Activated CD8-positive, alpha-beta T cell treated with anti-CD3 and anti-CD28 coated beads for 36 hours (primary cell): ENCODE data around the gene SORT1. TPM values are rescaled to one million over a fixed set of nuclear protein-coding genes. Genes with fewer than 3 reads are reported as not detected.

ENCODE experiments used
- ATAC-seq: fragments of 200-7000 bp; cut with Tn5 transposase; one replicate; pipeline ENCODE4 v1.10.0; 2021; ENCODE audit warnings: mild to moderate bottlenecking, moderate library complexity
- CTCF ChIA-PET: fragments of 350-600 bp; sonication (Branson Sonifier 250); formaldehyde crosslinking; loops from one replicate; lab custom pipeline; 2021; ENCODE audit warnings: antibody characterized with exemption; lab: Charles Lee
- POLR2A ChIA-PET: fragments of 350-600 bp; sonication (Branson Sonifier 250); formaldehyde crosslinking; loops from one replicate; lab custom pipeline; 2021; ENCODE audit warnings: antibody characterized with exemption; lab: Charles Lee
- DNase-seq: peaks from one replicate; pipeline ENCODE4 v3.0.0-alpha.2; 2020
- H3K27ac Mint-ChIP-seq: one replicate; pipeline ENCODE4 v1.8.0; 2021; ENCODE audit warnings: mild to moderate bottlenecking, mixed read lengths
- H3K27me3 Mint-ChIP-seq: one replicate; pipeline ENCODE4 v1.8.0; 2021; ENCODE audit warnings: mixed read lengths
- H3K36me3 Mint-ChIP-seq: one replicate; pipeline ENCODE4 v1.8.0; 2021; ENCODE audit warnings: low read depth, mixed read lengths
- H3K4me1 Mint-ChIP-seq: one replicate; pipeline ENCODE4 v1.8.0; 2021; ENCODE audit warnings: low read depth, mixed read lengths
- H3K4me3 Mint-ChIP-seq: one replicate; pipeline ENCODE4 v1.8.0; 2021; ENCODE audit warnings: mild to moderate bottlenecking, moderate library complexity, mixed read lengths
- H3K9me3 Mint-ChIP-seq: one replicate; pipeline ENCODE4 v1.8.0; 2021; ENCODE audit warnings: mixed read lengths
- intact Hi-C: fragments of 100-400 bp; cut with micrococcal nuclease; formaldehyde crosslinking; loops from one replicate; pipeline ENCODE4 v1.10.0; 2022
- total RNA-seq, 2 experiments: library from RNA; stranded (reverse); gene quantifications; one replicate each; pipeline ENCODE4 v1.2.3, GENCODE V29; 2021
- TF ChIP-seq, protein P1 (sequence below): fragments of 200-600 bp; IDR thresholded peaks from one replicate; pipeline ENCODE4 v1.8.0; 2022; ENCODE audit warnings: antibody characterized with exemption, mild to moderate bottlenecking

SORT1 gene
- total RNA-seq, 2 experiments from 2014 or later: 2.5 to 3.2 TPM

DNA sequence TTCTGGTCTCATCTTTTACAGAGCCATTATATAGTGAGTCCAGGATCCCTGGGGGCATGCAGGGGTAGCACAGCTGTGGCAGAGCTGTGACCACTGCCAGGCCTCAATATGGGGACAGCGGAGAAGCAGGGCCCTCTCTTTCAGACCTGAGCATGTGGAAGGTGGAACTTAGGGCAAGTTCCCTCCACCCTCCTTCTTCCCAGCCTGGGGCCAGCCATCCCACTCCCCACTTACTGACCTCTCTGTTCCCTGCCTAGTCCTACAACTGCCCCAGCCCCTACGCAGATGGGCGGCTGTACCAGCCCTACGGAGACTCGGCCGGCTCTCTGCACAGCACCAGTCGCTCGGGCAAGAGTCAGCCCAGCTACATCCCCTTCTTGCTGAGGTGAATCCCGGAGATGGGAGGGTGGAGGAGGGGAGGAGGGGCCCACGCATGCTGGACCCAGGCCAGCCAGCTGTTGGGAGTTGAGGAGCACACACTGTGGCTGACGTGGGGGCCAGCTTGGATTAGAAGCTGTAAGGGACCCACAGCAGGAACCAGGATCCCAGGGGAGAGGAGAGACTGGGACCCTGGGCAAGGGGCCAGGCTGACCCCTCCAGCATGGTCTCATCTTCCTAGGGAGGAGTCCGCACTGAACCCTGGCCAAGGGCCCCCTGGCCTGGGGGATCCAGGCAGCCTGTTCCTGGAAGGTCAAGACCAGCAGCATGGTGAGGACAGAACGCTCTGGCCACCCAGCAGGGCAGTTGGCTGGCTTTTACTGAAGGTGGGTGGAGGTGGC, 125.5 kb downstream of the SORT1 start:
- Mint-ChIP-seq H3K36me3 (no peaks in the 10 kb centered on the region), H3K9me3 (no peaks in the 10 kb centered on the region), H3K27me3 (no peaks in the 10 kb centered on the region), H3K4me1 (peaks cover 3% of the 10 kb centered on the region), H3K4me3 (no peak overlapping the region), H3K27ac (no peak overlapping the region)
- no peak for DNase-seq
- no peak for ATAC-seq
- CTCF ChIA-PET: no interaction called here
- intact Hi-C loops: no loop called here
- POLR2A ChIA-PET: interaction anchor here (1.0 kb wide), 1 partner anchor 11 kb away, joined by 3 read pairs; no protein-coding TSS in a partner anchor
- TF ChIP-seq, protein P1, sequence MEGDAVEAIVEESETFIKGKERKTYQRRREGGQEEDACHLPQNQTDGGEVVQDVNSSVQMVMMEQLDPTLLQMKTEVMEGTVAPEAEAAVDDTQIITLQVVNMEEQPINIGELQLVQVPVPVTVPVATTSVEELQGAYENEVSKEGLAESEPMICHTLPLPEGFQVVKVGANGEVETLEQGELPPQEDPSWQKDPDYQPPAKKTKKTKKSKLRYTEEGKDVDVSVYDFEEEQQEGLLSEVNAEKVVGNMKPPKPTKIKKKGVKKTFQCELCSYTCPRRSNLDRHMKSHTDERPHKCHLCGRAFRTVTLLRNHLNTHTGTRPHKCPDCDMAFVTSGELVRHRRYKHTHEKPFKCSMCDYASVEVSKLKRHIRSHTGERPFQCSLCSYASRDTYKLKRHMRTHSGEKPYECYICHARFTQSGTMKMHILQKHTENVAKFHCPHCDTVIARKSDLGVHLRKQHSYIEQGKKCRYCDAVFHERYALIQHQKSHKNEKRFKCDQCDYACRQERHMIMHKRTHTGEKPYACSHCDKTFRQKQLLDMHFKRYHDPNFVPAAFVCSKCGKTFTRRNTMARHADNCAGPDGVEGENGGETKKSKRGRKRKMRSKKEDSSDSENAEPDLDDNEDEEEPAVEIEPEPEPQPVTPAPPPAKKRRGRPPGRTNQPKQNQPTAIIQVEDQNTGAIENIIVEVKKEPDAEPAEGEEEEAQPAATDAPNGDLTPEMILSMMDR: no peak

- no peak overlapping the region for H3K4me3 Mint-ChIP-seq
- H3K27me3 Mint-ChIP-seq: no peaks in the 10 kb centered on the region
Measured at GRCh38 chr1:109271458-109271857, 126.3 kb downstream of the SORT1 start.

DNA sequence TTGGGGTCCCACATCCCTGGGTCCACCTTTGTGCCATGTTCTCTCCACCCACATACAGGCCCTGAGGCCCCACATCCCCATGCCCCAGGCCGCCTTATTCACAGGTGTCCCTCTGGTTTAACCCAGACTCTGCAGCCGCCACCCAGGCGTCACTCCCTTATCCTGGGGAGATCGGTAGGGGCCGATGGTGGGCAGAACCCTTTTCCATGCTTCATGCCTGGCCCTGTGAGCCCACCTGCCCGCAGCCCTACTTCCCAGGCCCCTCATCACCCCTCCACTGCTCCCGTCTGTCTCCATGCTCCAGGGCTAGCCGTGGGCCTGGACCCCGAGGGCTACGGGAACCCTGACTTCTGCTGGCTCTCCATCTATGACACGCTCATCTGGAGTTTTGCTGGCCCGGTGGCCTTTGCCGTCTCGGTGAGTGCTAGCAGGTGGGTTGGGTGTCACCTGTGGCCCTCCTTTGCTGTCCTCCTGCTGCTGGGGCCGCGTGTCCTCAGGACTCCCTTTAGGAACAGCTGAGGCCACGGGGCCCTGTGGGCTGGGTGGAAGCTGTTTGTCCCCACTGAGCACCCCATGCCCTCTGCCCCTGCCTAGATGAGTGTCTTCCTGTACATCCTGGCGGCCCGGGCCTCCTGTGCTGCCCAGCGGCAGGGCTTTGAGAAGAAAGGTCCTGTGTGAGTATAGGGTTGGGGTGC, 126.9 kb downstream of the SORT1 start:
- ChIA-PET POLR2A (no interaction called here), CTCF (no interaction called here)
- TF ChIP-seq, protein P1: no peak
- DNase-seq (no peak), ATAC-seq (no peak)
- no peaks in the 10 kb centered on the region for H3K4me1 Mint-ChIP-seq
- H3K36me3 Mint-ChIP-seq: no peaks in the 10 kb centered on the region
- no peak overlapping the region for H3K4me3 Mint-ChIP-seq
- no peak overlapping the region for H3K27ac Mint-ChIP-seq
- H3K9me3 Mint-ChIP-seq: no peaks in the 10 kb centered on the region
- H3K27me3 Mint-ChIP-seq: no peaks in the 10 kb centered on the region
- intact Hi-C loops: no loop called here

More at GRCh38 chr1:109271458-109271857, 126.3 kb downstream of the SORT1 start:
- DNase-seq (no peak), ATAC-seq (no peak)
- Mint-ChIP-seq H3K9me3 (no peaks in the 10 kb centered on the region), H3K4me1 (no peaks in the 10 kb centered on the region), H3K36me3 (no peaks in the 10 kb centered on the region), H3K27ac (no peak overlapping the region)
- TF ChIP-seq, protein P1: no peak
- intact Hi-C loops: no loop called here
- POLR2A ChIA-PET: no interaction called here
- CTCF ChIA-PET: no interaction called here

DNA sequence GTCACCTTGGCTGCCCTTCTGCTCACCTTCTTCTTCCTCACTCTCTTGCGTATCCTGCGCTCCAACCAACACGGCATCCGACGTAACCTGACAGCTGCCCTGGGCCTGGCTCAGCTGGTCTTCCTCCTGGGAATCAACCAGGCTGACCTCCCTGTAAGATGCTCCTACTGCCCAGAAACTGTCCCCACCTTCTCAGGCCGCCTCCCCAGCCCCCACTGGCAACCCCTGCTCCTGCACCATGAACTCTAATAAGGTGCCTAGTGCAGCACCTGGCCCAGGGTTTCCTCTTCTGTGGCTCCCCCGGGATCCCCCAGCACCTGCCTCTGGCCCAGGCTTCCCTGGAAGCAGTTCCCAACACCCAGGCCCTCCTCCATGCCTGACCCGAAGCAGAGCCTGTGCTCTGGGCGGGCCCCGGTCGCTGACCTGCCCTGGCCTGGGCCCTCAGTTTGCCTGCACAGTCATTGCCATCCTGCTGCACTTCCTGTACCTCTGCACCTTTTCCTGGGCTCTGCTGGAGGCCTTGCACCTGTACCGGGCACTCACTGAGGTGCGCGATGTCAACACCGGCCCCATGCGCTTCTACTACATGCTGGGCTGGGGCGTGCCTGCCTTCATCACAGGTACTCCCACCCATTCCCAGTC, 127.6 kb downstream of the SORT1 start:
- DNase-seq (no peak), ATAC-seq (no peak)
- intact Hi-C loops: no loop called here
- H3K36me3 Mint-ChIP-seq: no peaks in the 10 kb centered on the region
- H3K9me3 Mint-ChIP-seq: no peaks in the 10 kb centered on the region
- POLR2A ChIA-PET: no interaction called here
- CTCF ChIA-PET: interaction anchor here (2.5 kb wide), 1 partner anchor 129 kb away, joined by 11 read pairs; the partner anchor contains the start of gene SORT1
- H3K4me1 Mint-ChIP-seq: no peaks in the 10 kb centered on the region
- TF ChIP-seq, protein P1: no peak
- H3K4me3 Mint-ChIP-seq: no peak overlapping the region
- no peaks in the 10 kb centered on the region for H3K27me3 Mint-ChIP-seq
- no peak overlapping the region for H3K27ac Mint-ChIP-seq
